CD1c-positive myeloid dendritic cell (primary cell): Measurements from ENCODE around the gene STXBP5L.
"Not testable (repeated sequence)": the region's sequence is repeated elsewhere in the genome, so short reads cannot be mapped to it uniquely, and the experiment has no call there.

Source experiments
- DNase-seq: peaks from one replicate; pipeline ENCODE4 v3.0.0-alpha.2; 2016; ENCODE audit errors: extremely low spot score

STXBP5L gene

DNA sequence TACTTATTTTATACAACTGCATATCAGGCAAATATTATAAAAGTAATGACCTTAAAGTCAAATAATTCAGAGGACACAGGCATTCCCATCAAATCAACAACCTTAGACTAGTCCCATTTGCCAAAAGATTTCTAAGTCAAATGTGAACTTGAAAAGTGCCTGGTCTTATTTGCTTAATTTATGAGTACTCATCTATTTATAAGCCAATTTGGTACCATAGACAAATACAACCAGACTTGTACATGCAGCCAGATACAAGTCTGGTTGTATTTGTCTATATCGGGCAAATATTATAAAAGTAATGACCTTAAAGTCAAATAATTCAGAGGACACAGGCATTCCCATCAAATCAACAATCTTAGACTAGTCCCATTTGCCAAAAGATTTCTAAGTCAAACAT lies 322.2 kb downstream of the STXBP5L start:
- not testable (repeated sequence) for DNase-seq

DNA sequence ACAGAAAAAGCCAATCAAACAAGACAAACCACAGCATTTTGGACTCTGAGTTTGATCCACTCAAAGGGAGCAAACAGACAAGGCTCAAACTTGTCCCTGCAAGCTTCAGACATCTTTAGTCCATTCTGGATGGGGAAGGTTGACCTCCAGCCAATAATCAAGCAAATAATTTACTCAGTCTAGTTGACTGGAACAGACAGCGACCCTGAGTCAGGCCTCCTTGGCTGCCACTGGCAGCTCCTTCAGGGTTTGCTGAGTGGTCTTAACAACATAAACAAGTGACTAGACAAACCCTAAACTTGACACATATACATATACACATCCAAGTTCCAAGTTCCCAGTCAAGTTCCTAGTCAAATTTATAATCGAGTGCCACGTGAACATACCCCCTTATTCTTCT lies 323.9 kb downstream of the STXBP5L start:
- no peak for DNase-seq

- no peak for DNase-seq
Observed at GRCh38 chr3:121232309-121233225, 324.6 kb downstream of the STXBP5L start.

- no peak for DNase-seq
Observed at GRCh38 chr3:121243208-121243607, 335.2 kb downstream of the STXBP5L start.

DNA sequence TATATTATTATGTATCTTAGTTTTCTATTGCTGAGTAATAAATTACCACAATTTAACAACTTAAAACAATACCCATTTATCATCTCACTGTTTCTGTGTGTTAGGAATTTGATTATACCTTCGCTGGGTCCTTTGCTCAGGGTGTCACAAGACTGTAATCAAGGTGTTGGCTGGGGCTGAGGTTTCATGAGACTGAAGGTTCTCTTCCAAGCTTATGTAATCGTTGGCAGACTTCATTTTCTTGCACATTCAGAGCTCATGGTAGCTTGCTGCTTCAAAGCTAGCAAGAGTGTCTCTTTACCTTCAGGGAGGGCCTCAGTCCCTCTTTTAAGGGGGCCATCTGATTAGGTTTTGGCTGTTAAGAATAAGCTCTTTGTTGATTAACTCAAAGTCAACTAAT lies 344.7 kb downstream of the STXBP5L start:
- DNase-seq: no peak

DNA sequence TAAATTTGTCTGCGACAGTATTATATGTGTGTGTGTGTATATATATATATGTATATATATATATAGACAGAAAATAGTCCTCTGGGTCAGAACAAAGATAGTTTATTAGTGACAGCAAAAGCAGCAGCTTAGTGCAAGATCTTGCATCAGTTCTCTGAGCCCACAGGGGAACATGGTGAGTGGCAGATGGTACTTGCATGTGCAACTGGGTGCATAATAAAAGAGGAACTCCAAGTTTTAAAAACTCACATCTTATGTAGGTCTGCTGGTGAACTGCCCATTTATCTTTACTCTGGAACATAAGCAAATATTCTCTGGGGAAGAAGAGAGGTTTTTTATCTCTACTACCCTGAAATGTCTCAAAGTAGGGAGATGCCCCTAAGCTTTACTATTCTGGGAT lies 361.4 kb downstream of the STXBP5L start:
- no peak for DNase-seq

DNA sequence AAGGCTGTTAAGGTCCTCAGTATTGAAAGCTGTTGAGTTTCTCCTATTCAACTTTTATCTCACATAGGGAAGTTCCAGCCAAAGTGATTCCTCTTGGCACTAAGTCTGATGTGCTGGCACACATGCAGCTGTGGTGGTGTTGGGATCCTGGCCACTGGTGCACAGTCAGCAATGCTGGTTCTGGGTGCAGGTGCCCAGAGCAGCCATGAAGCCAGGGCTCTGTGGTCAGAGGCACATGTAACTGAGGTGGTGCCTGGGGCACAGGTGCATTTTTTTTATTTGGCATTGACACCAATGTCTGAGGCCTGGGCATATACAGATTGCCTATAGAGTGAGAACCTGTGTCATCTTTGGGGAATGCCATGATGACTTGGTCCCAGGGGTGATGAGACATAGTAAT lies 366.4 kb downstream of the STXBP5L start:
- DNase-seq: no peak

DNA sequence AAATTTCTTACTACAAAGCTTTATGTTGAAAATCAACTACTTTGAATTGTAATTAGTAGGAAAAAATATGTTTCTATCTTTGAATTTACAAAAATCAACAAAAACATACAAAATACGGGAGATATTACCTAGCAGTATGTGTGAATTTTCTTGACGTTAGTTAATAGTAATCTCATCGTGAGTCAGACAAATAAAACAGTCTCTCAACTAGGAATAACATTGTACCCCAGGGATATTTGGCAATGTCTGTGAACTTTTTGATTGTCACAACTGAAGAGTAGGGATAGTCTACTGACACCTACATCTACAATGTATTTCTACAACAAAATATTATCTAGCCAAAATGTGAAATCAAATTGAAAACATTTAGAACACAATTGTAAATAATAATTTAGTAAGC lies 387.4 kb downstream of the STXBP5L start:
- no peak for DNase-seq

DNA sequence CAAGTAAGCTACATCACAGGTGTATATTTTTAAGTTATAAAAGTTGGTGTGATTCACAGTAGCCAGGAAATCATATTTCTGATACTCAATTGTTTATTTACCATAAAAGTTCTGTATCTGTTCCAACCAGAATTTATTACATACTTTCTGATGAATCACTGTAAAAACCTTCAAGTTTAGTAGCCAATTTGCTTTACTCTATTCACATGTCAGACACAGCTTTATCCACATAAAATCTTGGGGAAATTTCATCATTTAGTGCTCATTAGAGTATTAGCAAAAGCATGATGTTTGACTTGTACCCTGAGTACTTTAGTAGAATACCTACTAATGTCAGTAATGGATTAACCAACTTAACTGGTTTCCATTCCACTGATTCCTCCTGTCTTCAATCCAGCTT lies 388.0 kb downstream of the STXBP5L start:
- DNase-seq: no peak

DNA sequence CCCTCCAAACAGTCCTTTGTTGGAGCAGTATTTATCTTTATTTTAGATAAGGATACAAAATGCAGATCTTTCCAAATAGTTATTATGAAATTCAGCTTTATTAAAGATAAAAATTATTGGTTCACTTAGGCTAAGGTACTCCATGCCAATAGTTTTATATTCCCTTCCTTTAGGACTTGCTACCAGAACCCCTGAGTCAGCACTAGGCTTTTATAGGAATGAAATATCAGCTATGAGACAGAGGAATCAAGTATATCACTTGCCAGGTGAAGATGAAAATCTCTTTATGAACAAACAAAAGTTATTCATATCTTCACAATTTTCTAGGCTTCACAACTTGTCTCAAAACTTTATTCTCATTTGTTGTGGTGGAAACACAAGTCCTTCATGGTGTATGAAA lies 416.3 kb downstream of the STXBP5L start:
- DNase-seq: no peak

DNA sequence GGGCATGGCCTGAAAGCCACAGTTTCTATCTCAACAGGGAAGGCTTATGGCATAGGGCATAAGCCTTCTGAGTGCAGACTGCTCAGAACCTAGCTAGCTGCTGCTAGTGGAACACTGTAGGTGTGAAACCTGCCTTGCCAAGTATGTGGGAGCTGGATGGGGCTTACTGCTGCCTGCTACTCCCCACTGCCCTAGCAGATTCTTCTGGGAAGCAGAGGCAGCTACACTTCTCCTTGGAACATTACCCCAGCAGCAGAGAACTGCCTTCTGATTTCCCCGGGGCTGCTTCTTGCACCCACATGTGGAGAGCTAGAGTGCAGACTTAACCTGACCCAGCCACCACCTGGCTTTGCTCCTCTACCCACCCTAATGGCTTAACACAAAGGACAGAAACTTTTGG lies 422.1 kb downstream of the STXBP5L start:
- DNase-seq: no peak

DNA sequence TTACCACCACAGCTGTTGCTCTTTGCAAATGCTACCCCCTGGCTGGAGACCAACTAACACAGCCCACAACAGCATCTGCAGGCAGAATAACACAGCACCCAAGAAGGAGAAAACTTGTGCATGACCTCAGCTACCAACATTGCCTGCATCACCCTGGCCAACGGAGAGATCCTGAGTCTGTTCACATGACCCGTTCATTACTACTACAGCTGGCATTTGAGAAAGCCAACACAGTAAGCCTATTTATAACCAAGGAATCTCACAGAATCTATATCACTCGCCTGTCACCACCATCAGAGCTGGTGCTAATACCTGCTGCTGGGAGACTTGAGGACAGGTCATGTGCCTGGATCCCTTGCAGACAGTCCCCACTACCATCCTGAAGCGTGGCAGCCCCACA lies 422.6 kb downstream of the STXBP5L start:
- DNase-seq: no peak

GRCh38 chr3:121355960-121356359 lies 448.0 kb downstream of the STXBP5L start:
- DNase-seq: not testable (repeated sequence)

DNA sequence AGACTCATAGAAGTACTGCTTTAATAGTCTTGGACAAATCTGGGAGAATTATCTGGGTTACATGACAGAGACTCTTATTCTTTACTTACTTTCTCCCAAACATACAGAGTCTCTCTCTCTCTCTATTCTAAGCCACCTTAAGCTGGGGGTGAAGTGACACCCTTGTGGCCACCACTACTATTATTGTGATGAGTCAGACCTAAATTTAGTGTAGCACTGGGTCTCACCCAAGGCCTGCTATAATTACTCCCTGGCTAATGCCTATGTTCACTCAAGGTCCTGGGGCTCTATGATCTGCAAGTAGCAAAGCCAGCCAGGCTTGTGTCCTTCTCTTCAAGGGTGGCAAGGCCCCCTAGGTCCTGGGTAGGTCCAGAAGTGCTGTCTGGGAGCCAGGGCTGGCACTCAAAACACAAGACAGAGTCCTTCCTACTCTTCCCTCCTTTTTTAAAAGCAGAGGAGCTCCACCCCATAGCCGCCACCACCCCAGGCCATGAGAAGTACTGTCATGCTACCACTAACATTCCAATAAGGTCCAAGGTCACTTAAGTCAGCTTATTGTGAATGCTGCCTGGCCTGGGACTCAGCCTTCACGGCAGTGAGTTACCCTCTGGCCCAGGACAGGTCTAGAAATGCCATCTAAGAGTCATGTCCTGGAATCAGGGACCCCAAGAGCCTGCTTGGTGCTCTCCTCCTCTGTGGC lies 454.2 kb downstream of the STXBP5L start:
- no peak for DNase-seq

GRCh38 chr3:121388308-121388707 lies 480.3 kb downstream of the STXBP5L start:
- not testable (repeated sequence) for DNase-seq

DNA sequence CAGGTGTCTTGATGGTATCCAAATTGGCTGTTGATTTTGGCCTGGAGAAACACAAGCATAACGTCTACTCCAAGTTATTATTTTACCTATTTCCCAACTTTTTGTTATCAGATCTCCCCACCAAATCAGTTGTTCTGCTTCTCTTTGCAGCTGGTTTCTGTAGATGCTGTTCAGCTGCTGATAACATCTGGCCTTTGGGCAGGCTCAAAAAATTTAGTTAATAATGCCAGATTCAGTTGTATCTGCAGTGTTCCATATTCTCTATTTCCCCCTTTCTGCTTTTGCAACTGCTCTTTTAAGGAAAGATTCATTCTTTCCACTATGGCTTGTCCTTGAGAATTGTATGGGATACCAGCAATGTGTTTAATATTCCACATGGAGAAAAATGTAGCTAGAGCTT lies 488.0 kb downstream of the STXBP5L start:
- DNase-seq: not testable (repeated sequence)

GRCh38 chr3:121398051-121398450 lies 490.0 kb downstream of the STXBP5L start:
- not testable (repeated sequence) for DNase-seq

GRCh38 chr3:121399820-121400219 lies 491.8 kb downstream of the STXBP5L start:
- no peak for DNase-seq

DNA sequence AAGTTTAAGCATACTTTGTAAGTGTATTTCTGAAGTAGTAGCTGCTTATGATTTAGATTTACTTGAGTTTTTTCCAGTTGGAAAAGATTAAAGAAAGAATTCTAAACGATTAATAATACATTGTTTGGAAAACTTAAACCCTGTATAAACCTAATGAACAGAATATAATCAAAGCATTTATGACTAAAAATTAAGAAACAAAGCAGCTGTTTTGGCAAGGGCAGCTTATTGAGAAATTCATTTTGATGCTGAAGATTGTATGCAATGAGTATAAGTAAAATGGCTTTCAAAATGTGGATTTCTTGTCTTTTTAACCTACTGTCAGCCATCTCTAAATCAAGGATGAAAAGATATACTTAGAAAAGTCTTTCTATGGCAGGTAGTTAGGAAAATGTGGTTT lies 497.6 kb downstream of the STXBP5L start:
- DNase-seq: no peak

GRCh38 chr3:121411523-121411922 lies 503.5 kb downstream of the STXBP5L start:
- no peak for DNase-seq

DNA sequence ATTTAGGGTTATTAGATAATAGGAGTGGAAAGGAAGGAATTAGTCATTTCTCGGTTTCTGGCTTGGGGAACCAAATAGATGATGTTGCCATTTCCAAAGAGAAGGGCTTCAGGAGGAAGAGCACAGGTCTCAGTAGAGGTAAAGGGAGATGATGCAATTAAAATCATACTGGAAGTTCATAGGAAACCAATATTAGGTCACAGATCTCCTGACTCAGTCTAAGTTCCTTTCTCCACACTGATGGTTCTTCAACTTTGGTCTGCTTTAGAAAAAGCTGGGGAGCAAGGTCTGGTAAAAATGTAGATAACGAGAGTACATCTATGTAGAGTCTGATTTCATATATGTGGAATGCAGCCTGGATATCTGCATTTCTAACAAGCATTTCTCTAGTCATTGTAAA lies 506.9 kb downstream of the STXBP5L start:
- no peak for DNase-seq

DNA sequence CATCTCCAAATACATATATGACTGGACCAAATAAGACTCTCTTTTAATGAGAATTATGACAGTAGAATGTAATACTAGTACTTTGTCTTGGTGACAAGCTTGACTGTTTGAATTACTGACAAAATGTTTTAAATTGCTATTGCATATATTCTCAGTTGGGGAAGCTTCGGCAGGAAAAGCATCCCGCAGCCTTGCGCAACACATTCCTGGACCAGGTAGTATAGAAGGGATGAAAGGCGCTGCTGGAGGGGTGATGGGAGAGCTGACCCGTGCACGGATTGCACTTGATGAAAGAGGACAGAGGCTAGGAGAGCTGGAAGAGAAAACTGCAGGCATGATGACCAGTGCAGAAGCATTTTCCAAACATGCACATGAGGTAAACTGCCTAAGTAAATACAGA lies 510.2 kb downstream of the STXBP5L start:
- DNase-seq: no peak

DNA sequence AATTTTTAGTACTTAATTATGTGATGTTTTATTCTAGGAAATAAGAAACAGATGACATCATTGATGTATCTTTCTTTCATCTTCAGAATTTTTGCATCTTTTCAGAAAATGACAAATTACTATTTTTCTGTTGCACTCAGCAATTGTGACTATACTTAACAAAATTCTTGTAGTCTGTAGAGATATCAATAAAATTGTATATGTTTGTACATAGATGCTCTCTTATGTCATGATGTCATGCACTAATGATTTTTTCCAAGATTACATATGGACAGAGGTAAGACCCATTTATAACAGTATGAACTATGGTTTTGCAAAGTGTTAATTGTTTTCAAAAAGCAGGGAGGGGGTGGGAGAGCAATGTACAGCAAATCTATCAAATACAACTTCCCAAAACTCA lies 516.5 kb downstream of the STXBP5L start:
- no peak for DNase-seq
